ENCODE results near the gene MXD3. TPM values are rescaled to one million over a fixed set of nuclear protein-coding genes. Genes with fewer than 3 reads are reported as not detected.

Gene MXD3
- total and polyA plus RNA-seq, 10 of the 15 experiments (the other 5 are each of a cell fraction or from before 2014, with no cell fraction given): 0.24 to 29.8 (median 13.5) TPM

- H3K9ac ChIP-seq (ENCODE audit: control insufficient read depth, insufficient read depth, low read length): no peak overlapping the region
- ChIA-PET POLR2A (interaction anchor here (0.5 to 0.6 kb wide), 2 partner anchors 9 to 199 kb away, joined by 3 to 4 read pairs; no protein-coding TSS in a partner anchor), SMC1A (ENCODE audit: uncharacterized antibody, unreplicated experiment) (interaction anchor here (0.6 to 1.7 kb wide), 5 partner anchors 9 to 251 kb away, joined by 3 to 5 read pairs (median 4); no protein-coding TSS in a partner anchor), RAD21 (ENCODE audit: unreplicated experiment) (interaction anchor here (0.9 to 1.3 kb wide), 2 partner anchors 48 to 156 kb away, joined by 3 read pairs; no protein-coding TSS in a partner anchor), CTCF (interaction anchor here (0.7 to 1.8 kb wide), 3 partner anchors 40 to 159 kb away, joined by 3 to 6 read pairs (median 5); no protein-coding TSS in a partner anchor)
- no peaks in the 10 kb centered on the region for H3K4me1 ChIP-seq (ENCODE audit: control insufficient read depth, insufficient read depth, low read length)
- no peak for TF ChIP-seq MTA3 (IDR thresholded peaks at IDR 0.05; ENCODE audit: borderline replicate concordance, low read length)
- no peak for TF ChIP-seq EGR1 (IDR thresholded peaks at IDR 0.05; ENCODE audit: borderline replicate concordance in 1 of 2, low read depth in 2 of 2, low read length in 2 of 2)
- TF ChIP-seq TCF3 (IDR thresholded peaks at IDR 0.05; ENCODE audit: borderline replicate concordance, insufficient read depth, low read depth, low read length): no peak
- no peak for TF ChIP-seq ZNF274 (IDR thresholded peaks at IDR 0.05; ENCODE audit: insufficient read depth, insufficient read length)
- TF ChIP-seq, protein P1, sequence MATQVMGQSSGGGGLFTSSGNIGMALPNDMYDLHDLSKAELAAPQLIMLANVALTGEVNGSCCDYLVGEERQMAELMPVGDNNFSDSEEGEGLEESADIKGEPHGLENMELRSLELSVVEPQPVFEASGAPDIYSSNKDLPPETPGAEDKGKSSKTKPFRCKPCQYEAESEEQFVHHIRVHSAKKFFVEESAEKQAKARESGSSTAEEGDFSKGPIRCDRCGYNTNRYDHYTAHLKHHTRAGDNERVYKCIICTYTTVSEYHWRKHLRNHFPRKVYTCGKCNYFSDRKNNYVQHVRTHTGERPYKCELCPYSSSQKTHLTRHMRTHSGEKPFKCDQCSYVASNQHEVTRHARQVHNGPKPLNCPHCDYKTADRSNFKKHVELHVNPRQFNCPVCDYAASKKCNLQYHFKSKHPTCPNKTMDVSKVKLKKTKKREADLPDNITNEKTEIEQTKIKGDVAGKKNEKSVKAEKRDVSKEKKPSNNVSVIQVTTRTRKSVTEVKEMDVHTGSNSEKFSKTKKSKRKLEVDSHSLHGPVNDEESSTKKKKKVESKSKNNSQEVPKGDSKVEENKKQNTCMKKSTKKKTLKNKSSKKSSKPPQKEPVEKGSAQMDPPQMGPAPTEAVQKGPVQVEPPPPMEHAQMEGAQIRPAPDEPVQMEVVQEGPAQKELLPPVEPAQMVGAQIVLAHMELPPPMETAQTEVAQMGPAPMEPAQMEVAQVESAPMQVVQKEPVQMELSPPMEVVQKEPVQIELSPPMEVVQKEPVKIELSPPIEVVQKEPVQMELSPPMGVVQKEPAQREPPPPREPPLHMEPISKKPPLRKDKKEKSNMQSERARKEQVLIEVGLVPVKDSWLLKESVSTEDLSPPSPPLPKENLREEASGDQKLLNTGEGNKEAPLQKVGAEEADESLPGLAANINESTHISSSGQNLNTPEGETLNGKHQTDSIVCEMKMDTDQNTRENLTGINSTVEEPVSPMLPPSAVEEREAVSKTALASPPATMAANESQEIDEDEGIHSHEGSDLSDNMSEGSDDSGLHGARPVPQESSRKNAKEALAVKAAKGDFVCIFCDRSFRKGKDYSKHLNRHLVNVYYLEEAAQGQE (IDR thresholded peaks at IDR 0.05; ENCODE audit: low read depth, low read length): no peak
- no peak for TF ChIP-seq BRCA1 (IDR thresholded peaks at IDR 0.05; ENCODE audit: low read depth, low read length)
- no peak for TF ChIP-seq HDAC2 (IDR thresholded peaks at IDR 0.05)
- TF ChIP-seq CREM (IDR thresholded peaks at IDR 0.05; ENCODE audit: low read depth): no peak
- no peak for TF ChIP-seq PBX3 (IDR thresholded peaks at IDR 0.05; ENCODE audit: insufficient replicate concordance, low read depth, low read length)
- TF ChIP-seq ATF7 (IDR thresholded peaks at IDR 0.05; ENCODE audit: low read depth): no peak
- TF ChIP-seq GABPA (IDR thresholded peaks at IDR 0.05; ENCODE audit: low read depth): no peak
- no peak for TF ChIP-seq SMC3 (IDR thresholded peaks at IDR 0.05; ENCODE audit: borderline replicate concordance, low read length)
- H3K27ac ChIP-seq (ENCODE audit: control insufficient read depth, insufficient read depth): no peak overlapping the region
- no peak for ATAC-seq
- FAIRE-seq: no peak
- in situ Hi-C loops (cut with MboI) (no loop called here), intact Hi-C loops (cut with micrococcal nuclease; ENCODE audit: unreplicated experiment) (no loop called here)
- H3K9me3 ChIP-seq (replicated peaks; ENCODE audit: control insufficient read depth, insufficient read depth, low read length): no peaks in the 10 kb centered on the region
- no peak for DNase-seq (ENCODE audit: low read depth, low spot score)
- no peaks in the 10 kb centered on the region for H4K20me1 ChIP-seq (ENCODE audit: control insufficient read depth, insufficient read depth)
- no TSS peak for BruUV-seq (replicated peaks)
- H2AFZ ChIP-seq (ENCODE audit: control insufficient read depth, low read depth, low read length): no peak overlapping the region
- WGBS (ENCODE audit: insufficient coverage, insufficient replicate concordance, low lambda C conversion rate, missing lambda C conversion rate): 97% methylated on average over 3 of the region's 3 CpGs
- peaks cover 7 to 19% of the 10 kb centered on the region in 2 experiments for H3K36me3 ChIP-seq (ENCODE audit: control insufficient read depth in 2 of 2, insufficient read depth in 2 of 2, low read length in 1 of 2)
- H3K4me2 ChIP-seq (ENCODE audit: control insufficient read depth, insufficient read depth): no peak overlapping the region
- H3K79me2 ChIP-seq (ENCODE audit: control insufficient read depth, insufficient read depth, low read length): no peaks in the 10 kb centered on the region
- H3K27me3 ChIP-seq (replicated peaks in 1 of 2; ENCODE audit: control insufficient read depth in 2 of 2, insufficient read depth in 2 of 2, low read length in 1 of 2): no peaks in the 10 kb centered on the region
- no peak overlapping the region for H3K4me3 ChIP-seq
Measured at GRCh38 chr5:177270653-177271052, 41.0 kb downstream of the MXD3 start.

All from GM12878 (cell line).